Prostate gland (tissue), 2 donors: ENCODE results near the gene METTL27.

Experiments
- CTCF ChIP-seq, 4 experiments: fragments of 200-600 bp in 2 of 4; fragments of 450-650 bp in 2 of 4; sonication (generic) in 2 of 4; IDR thresholded peaks; 1 replicate in 3 of 4; 2 replicates in 1 of 4; pipeline ENCODE4 v1.5.1; 2016 to 2019; ENCODE audit warnings: antibody characterized with exemption in 4 of 4, mild to moderate bottlenecking in 2 of 4, moderate library complexity in 2 of 4
- POLR2A ChIP-seq: fragments of 450-650 bp; IDR thresholded peaks from one replicate; pipeline ENCODE4 v1.6.1; 2016; ENCODE audit warnings: antibody characterized with exemption, mild to moderate bottlenecking
- POLR2AphosphoS5 ChIP-seq: sonication (generic); formaldehyde crosslinking; IDR thresholded peaks from one replicate; pipeline ENCODE4 v1.6.1; 2017; ENCODE audit warnings: antibody characterized with exemption

- TF ChIP-seq CTCF (IDR thresholded peaks at IDR 0.05) (no peak), POLR2A (no peak), POLR2AphosphoS5 (no peak)
Measured at GRCh38 chr7:73844131-73844547, 1.8 kb upstream of the METTL27 start.
